GM13976 (cell line): ENCODE measurements around the gene DOK7.

Experiments
- DNase-seq: peaks from one replicate; pipeline ENCODE4 v3.0.0; 2012; ENCODE audit warnings: low spot score
- in situ Hi-C: fragments of 300-500 bp; cut with MboI; formaldehyde crosslinking; loops from one replicate; pipeline ENCODE4 v1.12.0; 2022; ENCODE audit warnings: low sequenced_read_pairs, mixed read lengths, inconsistent platforms; ENCODE audit not compliant: unreplicated experiment
- TF ChIP-seq, protein P1 (sequence below): IDR thresholded peaks from 2 replicates; pipeline ENCODE4 v1.5.1; 2012; ENCODE audit warnings: borderline replicate concordance, mild to moderate bottlenecking; ENCODE audit not compliant: insufficient read depth; ENCODE audit errors: extremely low read depth, missing control alignments, control extremely low read depth

The DOK7 gene

DNA sequence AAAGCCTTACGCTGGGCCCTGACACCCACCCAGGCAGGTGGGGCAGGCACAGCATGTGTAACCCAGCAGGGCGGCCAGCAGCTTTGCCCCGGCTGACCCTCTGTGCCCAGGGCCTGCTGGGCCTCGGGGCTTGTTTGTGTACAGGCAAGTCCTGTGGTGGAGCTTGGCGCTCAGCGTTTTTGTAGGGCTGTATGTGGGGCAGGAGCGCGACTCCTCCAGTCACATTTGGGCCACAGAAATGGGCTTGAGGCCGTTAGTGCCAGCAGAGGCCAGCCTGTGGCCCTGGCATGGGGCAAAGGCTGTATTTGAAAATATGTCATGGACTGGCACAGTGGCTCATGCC is 36.0 kb upstream of the DOK7 start:
- TF ChIP-seq, protein P1, sequence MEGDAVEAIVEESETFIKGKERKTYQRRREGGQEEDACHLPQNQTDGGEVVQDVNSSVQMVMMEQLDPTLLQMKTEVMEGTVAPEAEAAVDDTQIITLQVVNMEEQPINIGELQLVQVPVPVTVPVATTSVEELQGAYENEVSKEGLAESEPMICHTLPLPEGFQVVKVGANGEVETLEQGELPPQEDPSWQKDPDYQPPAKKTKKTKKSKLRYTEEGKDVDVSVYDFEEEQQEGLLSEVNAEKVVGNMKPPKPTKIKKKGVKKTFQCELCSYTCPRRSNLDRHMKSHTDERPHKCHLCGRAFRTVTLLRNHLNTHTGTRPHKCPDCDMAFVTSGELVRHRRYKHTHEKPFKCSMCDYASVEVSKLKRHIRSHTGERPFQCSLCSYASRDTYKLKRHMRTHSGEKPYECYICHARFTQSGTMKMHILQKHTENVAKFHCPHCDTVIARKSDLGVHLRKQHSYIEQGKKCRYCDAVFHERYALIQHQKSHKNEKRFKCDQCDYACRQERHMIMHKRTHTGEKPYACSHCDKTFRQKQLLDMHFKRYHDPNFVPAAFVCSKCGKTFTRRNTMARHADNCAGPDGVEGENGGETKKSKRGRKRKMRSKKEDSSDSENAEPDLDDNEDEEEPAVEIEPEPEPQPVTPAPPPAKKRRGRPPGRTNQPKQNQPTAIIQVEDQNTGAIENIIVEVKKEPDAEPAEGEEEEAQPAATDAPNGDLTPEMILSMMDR: no peak
- no peak for DNase-seq
- in situ Hi-C loops: no loop called here

- no peak for DNase-seq
- in situ Hi-C loops: no loop called here
- TF ChIP-seq, protein P1: no peak
Measured at GRCh38 chr4:3427706-3428446, 35.2 kb upstream of the DOK7 start.

DNA sequence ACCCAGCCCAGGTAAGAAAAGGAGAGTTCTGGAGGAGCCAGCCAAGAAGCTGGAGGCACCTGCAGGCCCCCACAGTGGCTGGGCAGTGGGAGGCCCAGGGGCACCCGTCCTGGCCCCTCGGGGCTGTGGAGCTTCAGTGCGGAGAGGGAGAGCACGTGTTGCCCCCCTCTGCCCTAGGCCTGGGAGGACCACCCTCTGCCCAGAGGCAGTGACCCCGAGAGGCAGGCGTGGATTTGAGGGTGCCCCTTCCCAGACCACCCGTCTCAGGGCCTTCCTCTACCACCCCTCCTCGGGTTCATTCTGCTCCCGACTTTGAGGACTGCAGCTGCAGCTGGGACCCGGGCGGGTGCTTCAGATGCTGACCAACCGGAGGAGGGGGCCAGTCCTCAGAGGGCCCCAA is 33.5 kb upstream of the DOK7 start:
- in situ Hi-C loops: no loop called here
- DNase-seq: no peak
- TF ChIP-seq, protein P1: no peak

GRCh38 chr4:3430524-3430923 is 32.6 kb upstream of the DOK7 start:
- DNase-seq: no peak
- TF ChIP-seq, protein P1: no peak
- in situ Hi-C loops: no loop called here

- in situ Hi-C loops: no loop called here
- DNase-seq: no peak
- TF ChIP-seq, protein P1: no peak
Measured at GRCh38 chr4:3431446-3431993, 31.6 kb upstream of the DOK7 start.

DNA sequence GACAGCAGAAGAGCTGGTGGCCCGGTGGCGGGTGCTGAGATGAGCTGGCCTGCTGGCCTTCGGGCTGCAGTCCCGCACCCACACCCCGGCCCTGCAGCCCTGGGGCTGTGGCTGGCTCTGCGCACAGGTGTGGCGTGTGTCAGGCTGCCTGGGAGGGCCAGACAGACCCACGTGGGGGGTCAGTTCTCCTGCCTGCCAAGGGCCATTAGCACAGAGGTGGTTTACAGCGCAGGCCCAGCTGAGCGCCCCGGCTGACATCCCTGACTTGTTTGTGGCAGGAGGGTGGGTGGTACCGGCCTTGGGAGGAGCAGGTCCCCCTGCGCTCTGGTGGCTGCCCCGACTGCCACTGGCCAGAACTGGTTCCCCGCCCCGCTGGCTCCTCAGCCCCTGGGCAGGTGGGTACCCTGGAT is 30.7 kb upstream of the DOK7 start:
- no peak for DNase-seq
- in situ Hi-C loops: no loop called here
- TF ChIP-seq, protein P1: no peak
